ENCODE data around the gene LINGO1. TPM values are rescaled to one million over a fixed set of nuclear protein-coding genes. Genes with fewer than 3 reads are reported as not detected.

LINGO1 gene
- total and polyA plus RNA-seq, 9 of the 15 experiments (the other 6 are each of a cell fraction or from before 2014, with no cell fraction given): 0.07 to 15.3 (median 2.1) TPM

- 0 out of 2 replicates have a peak, but pooled peaks have one; percentile 47 for TF ChIP-seq MYC (IDR thresholded peaks at IDR 0.05; ENCODE audit: low read depth, low read length)
- TF ChIP-seq MYC (CRISPR knock-in tag; IDR thresholded peaks at IDR 0.05; ENCODE audit: borderline replicate concordance, low read depth): peak; percentile 50; the same call in 1 of the 2 replicates
- no peak for TF ChIP-seq PTTG1 (tag; IDR thresholded peaks at IDR 0.05; ENCODE audit: low read depth)
- no peak for TF ChIP-seq ZNF444 (CRISPR knock-in tag; IDR thresholded peaks at IDR 0.05)
- no peak for TF ChIP-seq ILK (tag; IDR thresholded peaks at IDR 0.05; ENCODE audit: borderline replicate concordance, low read depth)
- no peak for TF ChIP-seq ZKSCAN1 (IDR thresholded peaks at IDR 0.05; ENCODE audit: low read depth, low read length)
- TF ChIP-seq HDAC8 (tag; IDR thresholded peaks at IDR 0.05): no peak
- TF ChIP-seq, protein P1, sequence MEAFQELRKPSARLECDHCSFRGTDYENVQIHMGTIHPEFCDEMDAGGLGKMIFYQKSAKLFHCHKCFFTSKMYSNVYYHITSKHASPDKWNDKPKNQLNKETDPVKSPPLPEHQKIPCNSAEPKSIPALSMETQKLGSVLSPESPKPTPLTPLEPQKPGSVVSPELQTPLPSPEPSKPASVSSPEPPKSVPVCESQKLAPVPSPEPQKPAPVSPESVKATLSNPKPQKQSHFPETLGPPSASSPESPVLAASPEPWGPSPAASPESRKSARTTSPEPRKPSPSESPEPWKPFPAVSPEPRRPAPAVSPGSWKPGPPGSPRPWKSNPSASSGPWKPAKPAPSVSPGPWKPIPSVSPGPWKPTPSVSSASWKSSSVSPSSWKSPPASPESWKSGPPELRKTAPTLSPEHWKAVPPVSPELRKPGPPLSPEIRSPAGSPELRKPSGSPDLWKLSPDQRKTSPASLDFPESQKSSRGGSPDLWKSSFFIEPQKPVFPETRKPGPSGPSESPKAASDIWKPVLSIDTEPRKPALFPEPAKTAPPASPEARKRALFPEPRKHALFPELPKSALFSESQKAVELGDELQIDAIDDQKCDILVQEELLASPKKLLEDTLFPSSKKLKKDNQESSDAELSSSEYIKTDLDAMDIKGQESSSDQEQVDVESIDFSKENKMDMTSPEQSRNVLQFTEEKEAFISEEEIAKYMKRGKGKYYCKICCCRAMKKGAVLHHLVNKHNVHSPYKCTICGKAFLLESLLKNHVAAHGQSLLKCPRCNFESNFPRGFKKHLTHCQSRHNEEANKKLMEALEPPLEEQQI (IDR thresholded peaks at IDR 0.05): no peak
- no peak for TF ChIP-seq ZNF445 (CRISPR knock-in tag; IDR thresholded peaks at IDR 0.05; ENCODE audit: low read depth)
- no peak for TF ChIP-seq FOXA1 (IDR thresholded peaks at IDR 0.05; ENCODE audit: borderline replicate concordance)
- peak; percentile 37; the same call in 1 of the 2 replicates for TF ChIP-seq HCFC1 (IDR thresholded peaks at IDR 0.05; ENCODE audit: low read depth, low read length)
- no peak for TF ChIP-seq ZBTB17 (CRISPR knock-in tag; IDR thresholded peaks at IDR 0.05)
- no peak for TF ChIP-seq CSDE1 (IDR thresholded peaks at IDR 0.05)
- TF ChIP-seq CREB3L1 (IDR thresholded peaks at IDR 0.05; ENCODE audit: borderline replicate concordance, low read depth): 0 out of 2 replicates have a peak, but pooled peaks have one; percentile 21
- TF ChIP-seq CREM (IDR thresholded peaks at IDR 0.05; ENCODE audit: low read depth): peak; percentile 57
- TF ChIP-seq NFRKB (IDR thresholded peaks at IDR 0.05; ENCODE audit: low read depth): no peak
- TF ChIP-seq, protein P2, sequence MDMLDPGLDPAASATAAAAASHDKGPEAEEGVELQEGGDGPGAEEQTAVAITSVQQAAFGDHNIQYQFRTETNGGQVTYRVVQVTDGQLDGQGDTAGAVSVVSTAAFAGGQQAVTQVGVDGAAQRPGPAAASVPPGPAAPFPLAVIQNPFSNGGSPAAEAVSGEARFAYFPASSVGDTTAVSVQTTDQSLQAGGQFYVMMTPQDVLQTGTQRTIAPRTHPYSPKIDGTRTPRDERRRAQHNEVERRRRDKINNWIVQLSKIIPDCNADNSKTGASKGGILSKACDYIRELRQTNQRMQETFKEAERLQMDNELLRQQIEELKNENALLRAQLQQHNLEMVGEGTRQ (CRISPR knock-in tag; IDR thresholded peaks at IDR 0.05): no peak
- TF ChIP-seq ZNF639 (CRISPR knock-in tag; conservative IDR thresholded peaks at IDR 0.05 in 1 of 2, IDR thresholded peaks at IDR 0.05 in 1 of 2): no peak
- TF ChIP-seq, protein P3, sequence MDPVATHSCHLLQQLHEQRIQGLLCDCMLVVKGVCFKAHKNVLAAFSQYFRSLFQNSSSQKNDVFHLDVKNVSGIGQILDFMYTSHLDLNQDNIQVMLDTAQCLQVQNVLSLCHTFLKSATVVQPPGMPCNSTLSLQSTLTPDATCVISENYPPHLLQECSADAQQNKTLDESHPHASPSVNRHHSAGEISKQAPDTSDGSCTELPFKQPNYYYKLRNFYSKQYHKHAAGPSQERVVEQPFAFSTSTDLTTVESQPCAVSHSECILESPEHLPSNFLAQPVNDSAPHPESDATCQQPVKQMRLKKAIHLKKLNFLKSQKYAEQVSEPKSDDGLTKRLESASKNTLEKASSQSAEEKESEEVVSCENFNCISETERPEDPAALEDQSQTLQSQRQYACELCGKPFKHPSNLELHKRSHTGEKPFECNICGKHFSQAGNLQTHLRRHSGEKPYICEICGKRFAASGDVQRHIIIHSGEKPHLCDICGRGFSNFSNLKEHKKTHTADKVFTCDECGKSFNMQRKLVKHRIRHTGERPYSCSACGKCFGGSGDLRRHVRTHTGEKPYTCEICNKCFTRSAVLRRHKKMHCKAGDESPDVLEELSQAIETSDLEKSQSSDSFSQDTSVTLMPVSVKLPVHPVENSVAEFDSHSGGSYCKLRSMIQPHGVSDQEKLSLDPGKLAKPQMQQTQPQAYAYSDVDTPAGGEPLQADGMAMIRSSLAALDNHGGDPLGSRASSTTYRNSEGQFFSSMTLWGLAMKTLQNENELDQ (CRISPR knock-in tag; IDR thresholded peaks at IDR 0.05; ENCODE audit: borderline replicate concordance): no peak
These were observed 611 bp upstream of the LINGO1 start (continued) for GRCh38 chr15:77633134-77633912.
